ENCODE results near the gene ZNG1A. TPM values are rescaled to one million over a fixed set of nuclear protein-coding genes. Genes with fewer than 3 reads are reported as not detected.
"Not testable (repeated sequence)": the region's sequence is repeated elsewhere in the genome, so short reads cannot be mapped to it uniquely, and the experiment has no call there.

Gene ZNG1A
- total RNA-seq, 1 donor from 2014 or later = 22.9 TPM

- DNase-seq (ENCODE audit: low read depth) = not testable (repeated sequence)
Observed at GRCh38 chr9:98775-99174, 80.1 kb downstream of the ZNG1A start.

GRCh38 chr9:94992-95391 is 83.9 kb downstream of the ZNG1A start:
- not testable (repeated sequence) for DNase-seq (ENCODE audit: low read depth)

- DNase-seq (ENCODE audit: low read depth) = not testable (repeated sequence)
Observed at GRCh38 chr9:94323-94722, 84.5 kb downstream of the ZNG1A start.

GRCh38 chr9:93909-94308 is 84.9 kb downstream of the ZNG1A start:
- not testable (repeated sequence) for DNase-seq (ENCODE audit: low read depth)

- not testable (repeated sequence) for DNase-seq (ENCODE audit: low read depth)
Observed at GRCh38 chr9:90851-91250, 88.0 kb downstream of the ZNG1A start.

- DNase-seq (ENCODE audit: low read depth) = not testable (repeated sequence)
Observed at GRCh38 chr9:88396-89037, 90.3 kb downstream of the ZNG1A start.

GRCh38 chr9:87860-88259 is 91.0 kb downstream of the ZNG1A start:
- not testable (repeated sequence) for DNase-seq (ENCODE audit: low read depth)

GRCh38 chr9:87105-87504 is 91.8 kb downstream of the ZNG1A start:
- not testable (repeated sequence) for DNase-seq (ENCODE audit: low read depth)

GRCh38 chr9:86697-87096 is 92.2 kb downstream of the ZNG1A start:
- not testable (repeated sequence) for DNase-seq (ENCODE audit: low read depth)

GRCh38 chr9:82932-83689 is 95.7 kb downstream of the ZNG1A start:
- DNase-seq (ENCODE audit: low read depth) = not testable (repeated sequence)

- DNase-seq (ENCODE audit: low read depth) = not testable (repeated sequence)
Observed at GRCh38 chr9:78333-78732, 100.5 kb downstream of the ZNG1A start.

GRCh38 chr9:76389-76788 is 102.5 kb downstream of the ZNG1A start:
- not testable (repeated sequence) for DNase-seq (ENCODE audit: low read depth)

GRCh38 chr9:73900-74525 is 104.8 kb downstream of the ZNG1A start:
- not testable (repeated sequence) for DNase-seq (ENCODE audit: low read depth)

GRCh38 chr9:73076-73899 is 105.6 kb downstream of the ZNG1A start:
- DNase-seq (ENCODE audit: low read depth) = not testable (repeated sequence)

Other genes with a start within 250 kb of the ZNG1A start
- 1.9 and 4.7 TPM in 2 replicates for gene WASHC1, start 149.6 kb downstream of the ZNG1A start, total RNA-seq
- gene FOXD4, start 60.6 kb downstream of the ZNG1A start, total RNA-seq = 0.20 TPM in 1 of 2 replicates, not detected in the other
- 0.85 and 1.6 TPM in 2 replicates for gene DOCK8, start 35.8 kb upstream of the ZNG1A start, total RNA-seq